ENCODE results near the gene CDK10.

CDK10 gene

GRCh38 chr16:89733322-89733721 lies 46.8 kb downstream of the CDK10 start:
- DNase-seq (ENCODE audit: low spot score): no peak

GRCh38 chr16:89733792-89734191 lies 47.3 kb downstream of the CDK10 start:
- no peak for DNase-seq (ENCODE audit: low spot score)

- DNase-seq (ENCODE audit: low spot score): no peak
These were observed 50.1 kb downstream of the CDK10 start for GRCh38 chr16:89736554-89736953.

GRCh38 chr16:89737341-89738071 lies 51.0 kb downstream of the CDK10 start:
- no peak for DNase-seq (ENCODE audit: low spot score)

GRCh38 chr16:89738072-89738377 lies 51.5 kb downstream of the CDK10 start:
- no peak for DNase-seq (ENCODE audit: low spot score)

- no peak for DNase-seq (ENCODE audit: low spot score)
These were observed 52.2 kb downstream of the CDK10 start for GRCh38 chr16:89738538-89739317.

GRCh38 chr16:89739383-89739782 lies 52.9 kb downstream of the CDK10 start:
- DNase-seq (ENCODE audit: low spot score): no peak

GRCh38 chr16:89741342-89742014 lies 55.0 kb downstream of the CDK10 start:
- DNase-seq (ENCODE audit: low spot score): no peak

- no peak for DNase-seq (ENCODE audit: low spot score)
These were observed 56.5 kb downstream of the CDK10 start for GRCh38 chr16:89742948-89743347.

GRCh38 chr16:89744813-89745212 lies 58.3 kb downstream of the CDK10 start:
- DNase-seq (ENCODE audit: low spot score): no peak
